HepG2 (cell line): ENCODE data around the gene GPR176. TPM values are rescaled to one million over a fixed set of nuclear protein-coding genes. Genes with fewer than 3 reads are reported as not detected.

Experiments used
- ATAC-seq: fragments of 200-7000 bp; cut with Tn5 transposase; 3 replicates; pipeline ENCODE4 v1.9.1; 2020; ENCODE audit warnings: mild to moderate bottlenecking, moderate library complexity
- BruUV-seq: library from RNA; stranded (reverse); fragments of 400-500 nt; replicated peaks from 2 replicates; lab custom pipeline; 2021; lab: Mats Ljungman, UMichigan
- CTCF ChIA-PET: fragments of 300-600 bp; formaldehyde crosslinking; extraction: SDS; loops from one replicate; lab custom pipeline; 2021; ENCODE audit warnings: low total read pairs, inconsistent platforms, low intra/inter-chr PET ratio; lab: Yijun Ruan, JAX
- POLR2A ChIA-PET: fragments of 350-600 bp; sonication (Branson Sonifier 250); formaldehyde crosslinking; loops from one replicate; lab custom pipeline; 2020; ENCODE audit warnings: antibody characterized with exemption, inconsistent platforms; lab: Yijun Ruan, JAX
- DNase-seq: peaks from one replicate; pipeline ENCODE4 v3.0.0-alpha.2; 2015; ENCODE audit warnings: low spot score
- FAIRE-seq: peaks from 3 replicates; lab custom pipeline; 2011; peaks lifted over from hg19 to GRCh38; lab: Jason Lieb, UNC
- H2AFZ ChIP-seq: one replicate; pipeline ENCODE4 v1.6.1; 2011; ENCODE audit warnings: low read length, inconsistent platforms
- H3K27ac ChIP-seq: fragments of 300-600 bp; 3 replicates; pipeline ENCODE4 v1.8.0; 2011; ENCODE audit warnings: mixed run types, mild to moderate bottlenecking, mixed read lengths, low read length, inconsistent platforms; ENCODE audit not compliant: insufficient read depth; ENCODE audit errors: extremely low read length
- H3K27me3 ChIP-seq, 2 experiments: fragments of 200-600 bp in 1 of 2; 2 replicates in 1 of 2; 3 replicates in 1 of 2; pipeline versions ENCODE4 v1.6.0 to v1.8.0; 2011; ENCODE audit warnings: low read length in 2 of 2, mild to moderate bottlenecking in 2 of 2, moderate library complexity in 2 of 2, inconsistent platforms in 1 of 2; ENCODE audit not compliant: insufficient read depth in 2 of 2, control insufficient read depth in 1 of 2
- H3K36me3 ChIP-seq, 2 experiments: fragments of 200-600 bp in 1 of 2; replicated peaks in 1 of 2; 2 replicates in 1 of 2; 3 replicates in 1 of 2; pipeline versions ENCODE4 v1.5.1 to v1.8.0; 2011; ENCODE audit warnings: low read length in 2 of 2, inconsistent platforms in 1 of 2; ENCODE audit not compliant: insufficient read depth in 2 of 2, control insufficient read depth in 1 of 2
- H3K4me1 ChIP-seq: 2 replicates; pipeline ENCODE4 v1.5.1; 2012; ENCODE audit warnings: low read length, inconsistent platforms; ENCODE audit not compliant: insufficient read depth
- H3K4me2 ChIP-seq: 2 replicates; pipeline ENCODE4 v1.6.0; 2011; ENCODE audit warnings: low read depth, low read length, inconsistent platforms
- H3K4me3 ChIP-seq, 3 experiments: fragments of 200-600 bp in 1 of 3; sonication (generic), shearing (Covaris generic) in 1 of 3; replicated peaks in 1 of 3; 2 replicates each; pipeline ENCODE4 v1.5.1; 2011 to 2016; ENCODE audit warnings: low read length in 3 of 3, inconsistent platforms in 2 of 3, low read depth in 2 of 3, mild to moderate bottlenecking in 2 of 3, control low read depth in 1 of 3, mixed read lengths in 1 of 3; ENCODE audit not compliant: insufficient read depth in 1 of 3
- H3K79me2 ChIP-seq: one replicate; pipeline ENCODE4 v1.6.1; 2011; ENCODE audit warnings: low read length, inconsistent platforms; ENCODE audit not compliant: insufficient read depth
- H3K9ac ChIP-seq: 2 replicates; pipeline ENCODE4 v1.6.0; 2011; ENCODE audit warnings: mild to moderate bottlenecking, low read depth, low read length, inconsistent platforms; ENCODE audit not compliant: insufficient read depth
- H3K9me3 ChIP-seq: 2 replicates; pipeline ENCODE4 v1.5.1; 2012; ENCODE audit warnings: mild to moderate bottlenecking, low read length
- H4K20me1 ChIP-seq: 2 replicates; pipeline ENCODE4 v1.6.0; 2011; ENCODE audit warnings: inconsistent platforms, mild to moderate bottlenecking, low read length, moderate library complexity; ENCODE audit not compliant: insufficient read depth
- EHMT2 ChIP-seq: fragments of 200-600 bp; sonication (generic); IDR thresholded peaks from 2 replicates; pipeline ENCODE4 v1.7.0; 2017; ENCODE audit warnings: antibody characterized with exemption, low read depth, low read length, borderline replicate concordance
- KLF9 ChIP-seq: IDR thresholded peaks from 2 replicates; pipeline ENCODE4 v1.6.1; 2016; ENCODE audit warnings: low read depth
- ZNF205 ChIP-seq: IDR thresholded peaks from 2 replicates; pipeline ENCODE4 v1.6.1; 2018; ENCODE audit warnings: missing biosample characterization, missing genetic modification reagents
- ZNF317 ChIP-seq: sonication (generic); formaldehyde crosslinking; IDR thresholded peaks from 2 replicates; pipeline ENCODE4 v1.5.0; 2020; ENCODE audit warnings: mild to moderate bottlenecking, missing genetic modification reagents
- ZNF773 ChIP-seq: sonication (generic); formaldehyde crosslinking; IDR thresholded peaks from 2 replicates; pipeline ENCODE4 v1.4.0; 2020; ENCODE audit warnings: missing genetic modification reagents, borderline replicate concordance
- WGBS: methylation state at CpG from one replicate; pipeline ENCODE4 v1.1.6; 2017; ENCODE audit warnings: low lambda C conversion rate; 5-methylcytosine and 5-hydroxymethylcytosine counted together
- in situ Hi-C: cut with HindIII; loops from 2 replicates; pipeline ENCODE4 v1.10.0; 2017; ENCODE audit warnings: low pct_unique_long_range_greater_than_20kb; ENCODE audit not compliant: extremely low pct_ligation_motif_present
- intact Hi-C: fragments of 100-400 bp; cut with micrococcal nuclease; formaldehyde crosslinking; loops from one replicate; pipeline ENCODE4 v1.10.0; 2022; ENCODE audit not compliant: unreplicated experiment
- polyA plus RNA-seq, 8 experiments: library from polyadenylated mRNA; depleted of rRNA in 3 of 8; stranded (reverse) in 7 of 8; unstranded in 1 of 8; fragments of >200 nt; fragmentation: Illumina TruSeq in 4 of 8; extraction: Trizol in 4 of 8; gene quantifications; 2 replicates each; pipeline versions ENCODE4 v1.2.1 to v1.2.3, GENCODE V29; 2011 to 2016; ENCODE audit warnings: low read depth in 4 of 8, missing spikeins in 1 of 8, mixed read lengths in 1 of 8; ENCODE audit not compliant: insufficient read depth in 1 of 8
- total RNA-seq, 5 experiments: library from RNA; depleted of rRNA; stranded (reverse); fragments of >200 nt; fragmentation: Illumina TruSeq; extraction: Trizol; gene quantifications; 2 replicates each; pipeline ENCODE4 v1.2.3, GENCODE V29; 2016; ENCODE audit warnings: low read depth in 1 of 5
- TF ChIP-seq, protein P1 (sequence below): sonication (generic); formaldehyde crosslinking; IDR thresholded peaks from 2 replicates; pipeline ENCODE4 v1.5.1; 2020; ENCODE audit warnings: mild to moderate bottlenecking, moderate library complexity, missing genetic modification reagents
- TF ChIP-seq, protein P2 (sequence below): sonication (generic); formaldehyde crosslinking; IDR thresholded peaks from 2 replicates; pipeline ENCODE4 v1.4.0; 2020; ENCODE audit warnings: missing genetic modification reagents, mild to moderate bottlenecking, borderline replicate concordance

Gene GPR176
- total and polyA plus RNA-seq, 2 of the 13 experiments (the other 11 are each of a cell fraction or from before 2014, with no cell fraction given) = 0.11 to 0.20 TPM

DNA sequence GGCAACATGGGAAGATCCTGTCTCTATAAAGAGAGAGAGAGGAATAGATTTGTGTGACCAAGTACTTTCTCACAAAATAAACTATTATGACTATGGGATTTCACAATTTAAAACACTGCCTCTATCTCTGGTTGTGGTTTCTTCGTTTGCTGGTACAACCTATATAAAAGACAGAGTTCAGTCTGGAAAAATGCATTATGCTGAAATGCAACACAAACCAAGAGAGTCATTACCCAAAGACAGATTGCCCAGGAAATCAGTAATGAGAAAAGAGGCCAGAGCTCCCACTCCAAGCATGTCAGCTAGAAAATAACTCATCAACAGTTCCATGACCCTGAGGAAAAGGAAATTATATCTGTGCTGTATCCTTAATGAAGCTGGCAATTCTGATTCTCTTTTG is 23.2 kb downstream of the GPR176 start:
- Histone ChIP-seq H4K20me1 (no peaks in the 10 kb centered on the region), H3K36me3 (no peaks in the 10 kb centered on the region), H3K27me3 (0 out of 5 replicates have a peak, but pooled peaks cover 0 to 4% of the 10 kb centered on the region in 2 experiments), H3K9ac (no peak overlapping the region), H3K9me3 (no peaks in the 10 kb centered on the region), H3K4me1 (peaks cover 9% of the 10 kb centered on the region; the same call in 1 of the 2 replicates), H2AFZ (no peak overlapping the region)
- FAIRE-seq (no peak), DNase-seq (no peak)
- POLR2A ChIA-PET = no interaction called here
- in situ Hi-C loops (no loop called here), intact Hi-C loops (no loop called here)
- BruUV-seq = no TSS peak
- 0% methylated on average over 1 of the region's 1 CpG for WGBS
- TF ChIP-seq ZNF317 (CRISPR knock-in tag) = no peak
- TF ChIP-seq ZNF773 (CRISPR knock-in tag) = no peak
- no peak for TF ChIP-seq ZNF205 (CRISPR knock-in tag)
- TF ChIP-seq, protein P1, sequence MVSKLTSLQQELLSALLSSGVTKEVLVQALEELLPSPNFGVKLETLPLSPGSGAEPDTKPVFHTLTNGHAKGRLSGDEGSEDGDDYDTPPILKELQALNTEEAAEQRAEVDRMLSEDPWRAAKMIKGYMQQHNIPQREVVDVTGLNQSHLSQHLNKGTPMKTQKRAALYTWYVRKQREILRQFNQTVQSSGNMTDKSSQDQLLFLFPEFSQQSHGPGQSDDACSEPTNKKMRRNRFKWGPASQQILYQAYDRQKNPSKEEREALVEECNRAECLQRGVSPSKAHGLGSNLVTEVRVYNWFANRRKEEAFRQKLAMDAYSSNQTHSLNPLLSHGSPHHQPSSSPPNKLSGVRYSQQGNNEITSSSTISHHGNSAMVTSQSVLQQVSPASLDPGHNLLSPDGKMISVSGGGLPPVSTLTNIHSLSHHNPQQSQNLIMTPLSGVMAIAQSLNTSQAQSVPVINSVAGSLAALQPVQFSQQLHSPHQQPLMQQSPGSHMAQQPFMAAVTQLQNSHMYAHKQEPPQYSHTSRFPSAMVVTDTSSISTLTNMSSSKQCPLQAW (CRISPR knock-in tag) = no peak
- TF ChIP-seq, protein P2, sequence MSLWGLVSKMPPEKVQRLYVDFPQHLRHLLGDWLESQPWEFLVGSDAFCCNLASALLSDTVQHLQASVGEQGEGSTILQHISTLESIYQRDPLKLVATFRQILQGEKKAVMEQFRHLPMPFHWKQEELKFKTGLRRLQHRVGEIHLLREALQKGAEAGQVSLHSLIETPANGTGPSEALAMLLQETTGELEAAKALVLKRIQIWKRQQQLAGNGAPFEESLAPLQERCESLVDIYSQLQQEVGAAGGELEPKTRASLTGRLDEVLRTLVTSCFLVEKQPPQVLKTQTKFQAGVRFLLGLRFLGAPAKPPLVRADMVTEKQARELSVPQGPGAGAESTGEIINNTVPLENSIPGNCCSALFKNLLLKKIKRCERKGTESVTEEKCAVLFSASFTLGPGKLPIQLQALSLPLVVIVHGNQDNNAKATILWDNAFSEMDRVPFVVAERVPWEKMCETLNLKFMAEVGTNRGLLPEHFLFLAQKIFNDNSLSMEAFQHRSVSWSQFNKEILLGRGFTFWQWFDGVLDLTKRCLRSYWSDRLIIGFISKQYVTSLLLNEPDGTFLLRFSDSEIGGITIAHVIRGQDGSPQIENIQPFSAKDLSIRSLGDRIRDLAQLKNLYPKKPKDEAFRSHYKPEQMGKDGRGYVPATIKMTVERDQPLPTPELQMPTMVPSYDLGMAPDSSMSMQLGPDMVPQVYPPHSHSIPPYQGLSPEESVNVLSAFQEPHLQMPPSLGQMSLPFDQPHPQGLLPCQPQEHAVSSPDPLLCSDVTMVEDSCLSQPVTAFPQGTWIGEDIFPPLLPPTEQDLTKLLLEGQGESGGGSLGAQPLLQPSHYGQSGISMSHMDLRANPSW (CRISPR knock-in tag) = no peak
- TF ChIP-seq KLF9 (CRISPR knock-in tag) = no peak
- TF ChIP-seq EHMT2 = no peak
- TF ChIP-seq, all 625 proteins: peak for 0
- ATAC-seq = no peak
- Histone ChIP-seq H3K4me2 (no peak overlapping the region), H3K79me2 (no peaks in the 10 kb centered on the region), H3K27ac (no peak overlapping the region), H3K4me3 (no peak overlapping the region)
- CTCF ChIA-PET = no interaction called here
